ENCODE data around the gene YDJC. TPM values are rescaled to one million over a fixed set of nuclear protein-coding genes. Genes with fewer than 3 reads are reported as not detected.

The YDJC gene
- total and polyA plus RNA-seq, 9 of the 15 experiments (the other 6 are each of a cell fraction or from before 2014, with no cell fraction given), result 13.5 to 871 (median 164) TPM

DNA sequence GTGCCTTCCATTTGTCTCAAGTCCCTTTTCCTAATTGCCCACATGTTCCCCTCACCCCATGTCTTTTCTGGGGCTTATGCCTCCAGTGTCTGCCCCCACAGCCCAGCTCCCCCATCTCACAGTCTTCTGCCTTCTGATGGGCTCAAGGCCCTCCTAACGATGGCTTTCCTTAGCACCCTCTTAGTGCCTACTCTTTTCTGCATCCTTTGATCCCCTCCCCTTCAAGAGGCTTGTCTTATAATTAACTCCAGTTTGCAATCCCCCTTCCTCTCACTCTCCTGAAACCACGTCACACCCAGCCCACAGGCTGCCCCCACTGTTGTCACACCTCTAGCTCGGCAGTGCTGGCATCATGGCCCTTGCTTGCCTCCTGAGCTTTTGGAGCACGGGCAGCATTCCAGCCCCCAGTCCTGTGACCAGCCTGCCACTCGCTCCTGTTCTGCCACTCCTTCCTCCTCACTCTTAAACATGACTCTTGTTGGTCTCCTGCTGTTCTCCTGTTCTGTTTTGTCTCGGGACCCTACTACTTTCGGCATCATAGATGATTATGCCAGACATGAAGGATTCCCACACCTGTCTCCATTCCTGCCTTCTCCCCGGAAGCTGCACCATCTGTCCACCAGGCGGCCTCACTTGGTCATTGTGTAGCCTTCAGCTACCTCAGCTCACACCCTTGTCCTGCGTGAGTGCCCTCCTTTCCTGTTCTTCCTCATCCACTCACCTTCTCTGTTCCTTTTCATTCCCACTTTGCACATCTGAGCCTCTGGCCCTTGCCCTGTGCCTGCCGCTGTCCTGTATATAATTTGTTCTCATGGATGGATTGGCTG lies 36.2 kb downstream of the YDJC start (continued):
- TF ChIP-seq ZNF384 (IDR thresholded peaks at IDR 0.05; ENCODE audit: low read depth, low read length), result 0 out of 2 replicates have a peak, but pooled peaks have one; percentile 37
- TF ChIP-seq C11orf30 (IDR thresholded peaks at IDR 0.05; ENCODE audit: low read depth), result no peak
- TF ChIP-seq CCAR2 (IDR thresholded peaks at IDR 0.05; ENCODE audit: low read depth, low read length), result 0 out of 2 replicates have a peak, but pooled peaks have one; percentile 65
- peak; percentile 7; the same call in 1 of the 2 replicates for TF ChIP-seq POLR2AphosphoS5 (IDR thresholded peaks at IDR 0.05; ENCODE audit: control insufficient read depth, insufficient read depth, low read depth, low read length)
- TF ChIP-seq ZNF408 (CRISPR knock-in tag; IDR thresholded peaks at IDR 0.05; ENCODE audit: low read depth), result no peak
- TF ChIP-seq, protein P1, sequence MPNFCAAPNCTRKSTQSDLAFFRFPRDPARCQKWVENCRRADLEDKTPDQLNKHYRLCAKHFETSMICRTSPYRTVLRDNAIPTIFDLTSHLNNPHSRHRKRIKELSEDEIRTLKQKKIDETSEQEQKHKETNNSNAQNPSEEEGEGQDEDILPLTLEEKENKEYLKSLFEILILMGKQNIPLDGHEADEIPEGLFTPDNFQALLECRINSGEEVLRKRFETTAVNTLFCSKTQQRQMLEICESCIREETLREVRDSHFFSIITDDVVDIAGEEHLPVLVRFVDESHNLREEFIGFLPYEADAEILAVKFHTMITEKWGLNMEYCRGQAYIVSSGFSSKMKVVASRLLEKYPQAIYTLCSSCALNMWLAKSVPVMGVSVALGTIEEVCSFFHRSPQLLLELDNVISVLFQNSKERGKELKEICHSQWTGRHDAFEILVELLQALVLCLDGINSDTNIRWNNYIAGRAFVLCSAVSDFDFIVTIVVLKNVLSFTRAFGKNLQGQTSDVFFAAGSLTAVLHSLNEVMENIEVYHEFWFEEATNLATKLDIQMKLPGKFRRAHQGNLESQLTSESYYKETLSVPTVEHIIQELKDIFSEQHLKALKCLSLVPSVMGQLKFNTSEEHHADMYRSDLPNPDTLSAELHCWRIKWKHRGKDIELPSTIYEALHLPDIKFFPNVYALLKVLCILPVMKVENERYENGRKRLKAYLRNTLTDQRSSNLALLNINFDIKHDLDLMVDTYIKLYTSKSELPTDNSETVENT (CRISPR knock-in tag; IDR thresholded peaks at IDR 0.05), result no peak; the same call in 1 of the 2 replicates
- TF ChIP-seq XRCC5 (IDR thresholded peaks at IDR 0.05; ENCODE audit: low read depth, low read length), result peak; percentile 93
- peak; percentile 51; the same call in 1 of the 2 replicates for TF ChIP-seq BHLHE40 (IDR thresholded peaks at IDR 0.05; ENCODE audit: low read length)
- no peak for TF ChIP-seq ZNF165 (CRISPR knock-in tag; IDR thresholded peaks at IDR 0.05; ENCODE audit: borderline replicate concordance)
- TF ChIP-seq ZSCAN32 (CRISPR knock-in tag; IDR thresholded peaks at IDR 0.05), result no peak
- no peak; the same call in 1 of the 2 replicates for TF ChIP-seq MAFK (IDR thresholded peaks at IDR 0.05; ENCODE audit: low read length)
- TF ChIP-seq KHSRP (IDR thresholded peaks at IDR 0.05), result no peak
- no peak for TF ChIP-seq ZNF217 (CRISPR knock-in tag; IDR thresholded peaks at IDR 0.05)
- TF ChIP-seq BRD9 (IDR thresholded peaks at IDR 0.05; ENCODE audit: low read depth, partially characterized antibody), result no peak
- TF ChIP-seq RUNX1 (IDR thresholded peaks at IDR 0.05; ENCODE audit: low read depth), result no peak
- TF ChIP-seq RBM14 (IDR thresholded peaks at IDR 0.05; ENCODE audit: borderline replicate concordance, insufficient read depth, low read depth, low read length), result no peak
- no peak for TF ChIP-seq ZNF354B (CRISPR knock-in tag; IDR thresholded peaks at IDR 0.05)
- TF ChIP-seq POLR3A (IDR thresholded peaks at IDR 0.05; ENCODE audit: borderline replicate concordance, extremely low read depth, insufficient read depth, insufficient read length), result no peak
- no peak for TF ChIP-seq TOE1 (IDR thresholded peaks at IDR 0.05; ENCODE audit: borderline replicate concordance)
- no peak for TF ChIP-seq TOE1 (CRISPR knock-in tag; IDR thresholded peaks at IDR 0.05; ENCODE audit: borderline replicate concordance, low read depth)
- TF ChIP-seq CBFA2T2 (conservative IDR thresholded peaks at IDR 0.05), result no peak
- peak; percentile 48 for TF ChIP-seq SNRNP70 (optimal IDR thresholded peaks at IDR 0.05; ENCODE audit: low read depth, low read length)
- TF ChIP-seq, protein P2, sequence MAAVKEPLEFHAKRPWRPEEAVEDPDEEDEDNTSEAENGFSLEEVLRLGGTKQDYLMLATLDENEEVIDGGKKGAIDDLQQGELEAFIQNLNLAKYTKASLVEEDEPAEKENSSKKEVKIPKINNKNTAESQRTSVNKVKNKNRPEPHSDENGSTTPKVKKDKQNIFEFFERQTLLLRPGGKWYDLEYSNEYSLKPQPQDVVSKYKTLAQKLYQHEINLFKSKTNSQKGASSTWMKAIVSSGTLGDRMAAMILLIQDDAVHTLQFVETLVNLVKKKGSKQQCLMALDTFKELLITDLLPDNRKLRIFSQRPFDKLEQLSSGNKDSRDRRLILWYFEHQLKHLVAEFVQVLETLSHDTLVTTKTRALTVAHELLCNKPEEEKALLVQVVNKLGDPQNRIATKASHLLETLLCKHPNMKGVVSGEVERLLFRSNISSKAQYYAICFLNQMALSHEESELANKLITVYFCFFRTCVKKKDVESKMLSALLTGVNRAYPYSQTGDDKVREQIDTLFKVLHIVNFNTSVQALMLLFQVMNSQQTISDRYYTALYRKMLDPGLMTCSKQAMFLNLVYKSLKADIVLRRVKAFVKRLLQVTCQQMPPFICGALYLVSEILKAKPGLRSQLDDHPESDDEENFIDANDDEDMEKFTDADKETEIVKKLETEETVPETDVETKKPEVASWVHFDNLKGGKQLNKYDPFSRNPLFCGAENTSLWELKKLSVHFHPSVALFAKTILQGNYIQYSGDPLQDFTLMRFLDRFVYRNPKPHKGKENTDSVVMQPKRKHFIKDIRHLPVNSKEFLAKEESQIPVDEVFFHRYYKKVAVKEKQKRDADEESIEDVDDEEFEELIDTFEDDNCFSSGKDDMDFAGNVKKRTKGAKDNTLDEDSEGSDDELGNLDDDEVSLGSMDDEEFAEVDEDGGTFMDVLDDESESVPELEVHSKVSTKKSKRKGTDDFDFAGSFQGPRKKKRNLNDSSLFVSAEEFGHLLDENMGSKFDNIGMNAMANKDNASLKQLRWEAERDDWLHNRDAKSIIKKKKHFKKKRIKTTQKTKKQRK (IDR thresholded peaks at IDR 0.05; ENCODE audit: borderline replicate concordance, low read depth, low read length), result no peak
- no peak for TF ChIP-seq MTF1 (CRISPR knock-in tag; IDR thresholded peaks at IDR 0.05; ENCODE audit: borderline replicate concordance)

Data from K562 (cell line).